ENCODE results near the gene SERF2. TPM values are rescaled to one million over a fixed set of nuclear protein-coding genes. Genes with fewer than 3 reads are reported as not detected.

Gene SERF2
- total RNA-seq, 1 donor from 2014 or later, result 1,325 TPM

GRCh38 chr15:43777267-43777914, 14.7 kb upstream of the SERF2 start:
- H3K36me3 Mint-ChIP-seq (ENCODE audit: unreplicated experiment), result peaks cover 8% of the 10 kb centered on the region
- DNase-seq (ENCODE audit: extremely low spot score, unreplicated experiment), result peak; percentile 89
- H3K9me3 Mint-ChIP-seq (ENCODE audit: unreplicated experiment), result no peaks in the 10 kb centered on the region
- peaks cover 15% of the 10 kb centered on the region for H3K4me1 Mint-ChIP-seq (ENCODE audit: unreplicated experiment)
- no peaks in the 10 kb centered on the region for H3K27me3 Mint-ChIP-seq (ENCODE audit: unreplicated experiment)
- H3K4me3 Mint-ChIP-seq (ENCODE audit: unreplicated experiment), result peak overlapping the region; percentile 86
- peak; percentile 90 for TF ChIP-seq CTCF (IDR thresholded peaks at IDR 0.05)
- H3K27ac Mint-ChIP-seq (ENCODE audit: unreplicated experiment), result peak overlapping the region; percentile 87

GRCh38 chr15:43779016-43779415, 13.1 kb upstream of the SERF2 start:
- H3K9me3 Mint-ChIP-seq (ENCODE audit: unreplicated experiment), result no peaks in the 10 kb centered on the region
- no peak overlapping the region for H3K27ac Mint-ChIP-seq (ENCODE audit: unreplicated experiment)
- H3K27me3 Mint-ChIP-seq (ENCODE audit: unreplicated experiment), result no peaks in the 10 kb centered on the region
- DNase-seq (ENCODE audit: extremely low spot score, unreplicated experiment), result no peak
- no peak for TF ChIP-seq CTCF (IDR thresholded peaks at IDR 0.05)
- peaks cover 15% of the 10 kb centered on the region for H3K4me1 Mint-ChIP-seq (ENCODE audit: unreplicated experiment)
- no peaks in the 10 kb centered on the region for H3K36me3 Mint-ChIP-seq (ENCODE audit: unreplicated experiment)
- no peak overlapping the region for H3K4me3 Mint-ChIP-seq (ENCODE audit: unreplicated experiment)

GRCh38 chr15:43789409-43789808, 2.7 kb upstream of the SERF2 start:
- TF ChIP-seq CTCF (IDR thresholded peaks at IDR 0.05), result no peak
- peaks cover 19% of the 10 kb centered on the region for H3K4me1 Mint-ChIP-seq (ENCODE audit: unreplicated experiment)
- H3K27ac Mint-ChIP-seq (ENCODE audit: unreplicated experiment), result no peak overlapping the region
- H3K9me3 Mint-ChIP-seq (ENCODE audit: unreplicated experiment), result no peaks in the 10 kb centered on the region
- peaks cover 11% of the 10 kb centered on the region for H3K36me3 Mint-ChIP-seq (ENCODE audit: unreplicated experiment)
- H3K27me3 Mint-ChIP-seq (ENCODE audit: unreplicated experiment), result no peaks in the 10 kb centered on the region
- H3K4me3 Mint-ChIP-seq (ENCODE audit: unreplicated experiment), result no peak overlapping the region
- no peak for DNase-seq (ENCODE audit: extremely low spot score, unreplicated experiment)

- TF ChIP-seq CTCF (IDR thresholded peaks at IDR 0.05), result peak; percentile 12
- peaks cover 22% of the 10 kb centered on the region for H3K36me3 Mint-ChIP-seq (ENCODE audit: unreplicated experiment)
- H3K27ac Mint-ChIP-seq (ENCODE audit: unreplicated experiment), result peak overlapping the region; percentile 99
- no peaks in the 10 kb centered on the region for H3K27me3 Mint-ChIP-seq (ENCODE audit: unreplicated experiment)
- H3K4me3 Mint-ChIP-seq (ENCODE audit: unreplicated experiment), result peak overlapping the region; percentile 97
- DNase-seq (ENCODE audit: extremely low spot score, unreplicated experiment), result no peak
- no peaks in the 10 kb centered on the region for H3K9me3 Mint-ChIP-seq (ENCODE audit: unreplicated experiment)
- H3K4me1 Mint-ChIP-seq (ENCODE audit: unreplicated experiment), result peaks cover 43% of the 10 kb centered on the region
Observed at GRCh38 chr15:43792761-43793476, 799 bp downstream of the SERF2 start.

- peaks cover 47% of the 10 kb centered on the region for H3K4me1 Mint-ChIP-seq (ENCODE audit: unreplicated experiment)
- no peak for TF ChIP-seq CTCF (IDR thresholded peaks at IDR 0.05)
- peak overlapping the region; percentile 99 for H3K27ac Mint-ChIP-seq (ENCODE audit: unreplicated experiment)
- no peaks in the 10 kb centered on the region for H3K9me3 Mint-ChIP-seq (ENCODE audit: unreplicated experiment)
- no peak for DNase-seq (ENCODE audit: extremely low spot score, unreplicated experiment)
- H3K36me3 Mint-ChIP-seq (ENCODE audit: unreplicated experiment), result peaks cover 26% of the 10 kb centered on the region
- H3K4me3 Mint-ChIP-seq (ENCODE audit: unreplicated experiment), result peak overlapping the region; percentile 97
- H3K27me3 Mint-ChIP-seq (ENCODE audit: unreplicated experiment), result no peaks in the 10 kb centered on the region
Observed at GRCh38 chr15:43793647-43794046, 1.5 kb downstream of the SERF2 start.
